Caco-2 (cell line): Measurements from ENCODE around the gene P3H4. TPM values are rescaled to one million over a fixed set of nuclear protein-coding genes. Genes with fewer than 3 reads are reported as not detected.

Experiments used
- BruUV-seq: library from RNA; stranded (reverse); fragments of 400-500 nt; replicated peaks from 2 replicates; lab custom pipeline; 2021; lab: Mats Ljungman, UMichigan
- CTCF ChIA-PET: fragments of 300-600 bp; sonication (Branson Sonifier 250); formaldehyde crosslinking; loops from one replicate; lab custom pipeline; 2022; ENCODE audit warnings: antibody characterized with exemption; lab: Charles Lee
- POLR2A ChIA-PET: fragments of 300-600 bp; sonication (Branson Sonifier 250); formaldehyde crosslinking; loops from one replicate; lab custom pipeline; 2022; ENCODE audit warnings: antibody characterized with exemption; lab: Charles Lee
- DNase-seq, 2 experiments: peaks; one replicate each; pipeline versions ENCODE4 v3.0.0 to v3.0.0-alpha.2; 2020 to 2022
- H3K27me3 ChIP-seq: replicated peaks from 2 replicates; pipeline ENCODE4 v1.6.0; 2011; ENCODE audit warnings: low read length; ENCODE audit not compliant: control insufficient read depth, insufficient read depth
- H3K36me3 ChIP-seq: 2 replicates; pipeline ENCODE4 v1.5.1; 2011; ENCODE audit warnings: low read length; ENCODE audit not compliant: control insufficient read depth, insufficient read depth
- H3K4me1 ChIP-seq: fragments of 250-450 bp; sonication (Bioruptor Pico); 2 replicates; pipeline ENCODE4 v1.5.1; 2020; ENCODE audit warnings: mild to moderate bottlenecking
- H3K4me3 ChIP-seq: 2 replicates; pipeline ENCODE4 v1.5.1; 2011; ENCODE audit warnings: low read depth, mild to moderate bottlenecking, control low read depth, low read length
- H3K9me3 ChIP-seq: fragments of 250-450 bp; sonication (Bioruptor Pico); 2 replicates; pipeline ENCODE4 v1.5.1; 2020; ENCODE audit warnings: mild to moderate bottlenecking, moderate library complexity
- H3K27ac Mint-ChIP-seq: one replicate; pipeline ENCODE4 v1.8.0; 2022; ENCODE audit warnings: mixed read lengths; ENCODE audit not compliant: unreplicated experiment
- H3K27me3 Mint-ChIP-seq: one replicate; pipeline ENCODE4 v1.8.0; 2022; ENCODE audit warnings: mixed read lengths; ENCODE audit not compliant: insufficient read depth, unreplicated experiment
- H3K36me3 Mint-ChIP-seq: one replicate; pipeline ENCODE4 v1.8.0; 2022; ENCODE audit warnings: mild to moderate bottlenecking, mixed read lengths; ENCODE audit not compliant: insufficient read depth, unreplicated experiment
- H3K4me1 Mint-ChIP-seq: one replicate; pipeline ENCODE4 v1.8.0; 2022; ENCODE audit warnings: low read depth, mixed read lengths; ENCODE audit not compliant: unreplicated experiment
- H3K4me3 Mint-ChIP-seq: one replicate; pipeline ENCODE4 v1.8.0; 2022; ENCODE audit warnings: mild to moderate bottlenecking, moderate library complexity, mixed read lengths; ENCODE audit not compliant: unreplicated experiment
- H3K9me3 Mint-ChIP-seq: one replicate; pipeline ENCODE4 v1.8.0; 2022; ENCODE audit warnings: mixed read lengths; ENCODE audit not compliant: unreplicated experiment
- CTCF ChIP-seq, 2 experiments: fragments of 200-600 bp in 1 of 2; IDR thresholded peaks; 1 replicate in 1 of 2; 2 replicates in 1 of 2; pipeline versions ENCODE4 v1.5.1 to v1.8.0; 2011 to 2022; ENCODE audit warnings: antibody characterized with exemption in 1 of 2, control low read depth in 1 of 2, inconsistent platforms in 1 of 2, low read depth in 1 of 2, low read length in 1 of 2, mild to moderate bottlenecking in 1 of 2, moderate library complexity in 1 of 2; ENCODE audit not compliant: insufficient read depth in 1 of 2, severe bottlenecking in 1 of 2, unreplicated experiment in 1 of 2
- intact Hi-C: fragments of 100-400 bp; cut with micrococcal nuclease; formaldehyde crosslinking; loops from one replicate; pipeline ENCODE4 v1.10.0; 2022; ENCODE audit not compliant: unreplicated experiment
- total RNA-seq: library from RNA; stranded (reverse); gene quantifications from 2 replicates; pipeline ENCODE4 v1.2.3, GENCODE V29; 2022

P3H4 gene
- total RNA-seq, 1 experiment from 2014 or later: 39.2 TPM

GRCh38 chr17:41762841-41763240 is 48.9 kb downstream of the P3H4 start:
- Histone ChIP-seq H3K36me3 (peaks cover 33% of the 10 kb centered on the region), H3K4me3 (no peak overlapping the region), H3K9me3 (no peaks in the 10 kb centered on the region), H3K4me1 (no peaks in the 10 kb centered on the region), H3K27me3 (no peaks in the 10 kb centered on the region)
- ChIA-PET POLR2A (interaction anchor here (0.5 to 2.3 kb wide), 3 partner anchors 23 to 901 kb away, joined by 3 to 12 read pairs (median 4); partner anchors contain the start of gene JUP), CTCF (no interaction called here)
- intact Hi-C loops: no loop called here
- Mint-ChIP-seq H3K4me3 (no peak overlapping the region), H3K4me1 (no peaks in the 10 kb centered on the region), H3K27ac (peak overlapping the region; percentile 55), H3K36me3 (peaks cover 99% of the 10 kb centered on the region), H3K27me3 (no peaks in the 10 kb centered on the region), H3K9me3 (no peaks in the 10 kb centered on the region)
- BruUV-seq: no TSS peak
- DNase-seq: no peak
- TF ChIP-seq CTCF (IDR thresholded peaks at IDR 0.05; ENCODE audit: insufficient read depth in 1 of 2, low read depth in 1 of 2, low read length in 1 of 2, severe bottlenecking in 1 of 2, unreplicated experiment in 1 of 2): no peak

- no peak overlapping the region for H3K4me3 Mint-ChIP-seq
- intact Hi-C loops: no loop called here
- no peaks in the 10 kb centered on the region for H3K27me3 ChIP-seq
- no peaks in the 10 kb centered on the region for H3K9me3 Mint-ChIP-seq
- H3K4me1 ChIP-seq: no peaks in the 10 kb centered on the region
- no peaks in the 10 kb centered on the region for H3K27me3 Mint-ChIP-seq
- BruUV-seq: no TSS peak
- H3K36me3 Mint-ChIP-seq: peaks cover 99% of the 10 kb centered on the region
- H3K9me3 ChIP-seq: no peaks in the 10 kb centered on the region
- peaks cover 29% of the 10 kb centered on the region for H3K36me3 ChIP-seq
- ChIA-PET POLR2A (interaction anchor here (0.5 to 2.3 kb wide), 3 partner anchors 24 to 901 kb away, joined by 3 to 12 read pairs (median 4); partner anchors contain the start of gene JUP), CTCF (no interaction called here)
- no peak overlapping the region for H3K4me3 ChIP-seq
- no peak for DNase-seq
- H3K27ac Mint-ChIP-seq: no peak overlapping the region
- no peaks in the 10 kb centered on the region for H3K4me1 Mint-ChIP-seq
- no peak for TF ChIP-seq CTCF (IDR thresholded peaks at IDR 0.05; ENCODE audit: insufficient read depth in 1 of 2, low read depth in 1 of 2, low read length in 1 of 2, severe bottlenecking in 1 of 2, unreplicated experiment in 1 of 2)
Measured at GRCh38 chr17:41762391-41762790, 49.4 kb downstream of the P3H4 start.

- peaks cover 30% of the 10 kb centered on the region for H3K36me3 ChIP-seq
- Mint-ChIP-seq H3K4me3 (no peak overlapping the region), H3K27ac (no peak overlapping the region), H3K36me3 (peaks cover 99% of the 10 kb centered on the region), H3K27me3 (no peaks in the 10 kb centered on the region), H3K9me3 (no peaks in the 10 kb centered on the region), H3K4me1 (no peaks in the 10 kb centered on the region)
- ChIA-PET CTCF (no interaction called here), POLR2A (no interaction called here)
- no peaks in the 10 kb centered on the region for H3K27me3 ChIP-seq
- intact Hi-C loops: no loop called here
- H3K9me3 ChIP-seq: no peaks in the 10 kb centered on the region
- BruUV-seq: no TSS peak
- DNase-seq: no peak
- no peaks in the 10 kb centered on the region for H3K4me1 ChIP-seq
- no peak for TF ChIP-seq CTCF (IDR thresholded peaks at IDR 0.05; ENCODE audit: insufficient read depth in 1 of 2, low read depth in 1 of 2, low read length in 1 of 2, severe bottlenecking in 1 of 2, unreplicated experiment in 1 of 2)
- no peak overlapping the region for H3K4me3 ChIP-seq
Measured at GRCh38 chr17:41760878-41761277, 50.9 kb downstream of the P3H4 start.
